HepG2 (cell line): ENCODE measurements around the gene SOX4. TPM values are rescaled to one million over a fixed set of nuclear protein-coding genes. Genes with fewer than 3 reads are reported as not detected.

Source experiments
- AFF4 ChIP-seq: sonication (generic); formaldehyde crosslinking; IDR thresholded peaks from 2 replicates; pipeline ENCODE4 v1.4.0; 2020; ENCODE audit warnings: missing genetic modification reagents
- ELF1 ChIP-seq: sonication (generic); formaldehyde crosslinking; IDR thresholded peaks from 2 replicates; pipeline ENCODE4 v1.4.0; 2020; ENCODE audit warnings: missing genetic modification reagents
- ERF ChIP-seq: IDR thresholded peaks from 2 replicates; pipeline ENCODE4 v1.6.1; 2018; ENCODE audit warnings: missing biosample characterization, missing genetic modification reagents
- HDAC2 ChIP-seq: sonication (generic); formaldehyde crosslinking; IDR thresholded peaks from 2 replicates; pipeline ENCODE4 v1.4.0; 2020; ENCODE audit warnings: missing genetic modification reagents
- HES4 ChIP-seq: sonication (generic); formaldehyde crosslinking; IDR thresholded peaks from 2 replicates; pipeline ENCODE4 v1.9.0; 2021; ENCODE audit warnings: mild to moderate bottlenecking, missing genetic modification reagents, borderline replicate concordance
- HNRNPUL1 ChIP-seq: fragments of 200-400 bp; formaldehyde crosslinking; IDR thresholded peaks from 2 replicates; pipeline ENCODE4 v1.6.1; 2017; ENCODE audit warnings: low read depth, mild to moderate bottlenecking, low read length, moderate library complexity
- HOMEZ ChIP-seq: IDR thresholded peaks from 2 replicates; pipeline ENCODE4 v1.6.1; 2016; ENCODE audit warnings: low read depth
- NFRKB ChIP-seq: fragments of 450-650 bp; IDR thresholded peaks from 2 replicates; pipeline ENCODE4 v1.6.1; 2017
- SMAD9 ChIP-seq: sonication (generic); formaldehyde crosslinking; IDR thresholded peaks from 2 replicates; pipeline ENCODE4 v1.5.1; 2020; ENCODE audit warnings: mild to moderate bottlenecking, missing genetic modification reagents
- TAF15 ChIP-seq: fragments of 200-400 bp; formaldehyde crosslinking; IDR thresholded peaks from one replicate; pipeline ENCODE4 v1.6.1; 2018; ENCODE audit warnings: mild to moderate bottlenecking, low read depth, low read length; ENCODE audit not compliant: poor library complexity, severe bottlenecking
- TP53 ChIP-seq: sonication (generic); formaldehyde crosslinking; conservative IDR thresholded peaks from 2 replicates; pipeline ENCODE4 v1.4.0; 2020; ENCODE audit warnings: missing genetic modification reagents
- TRIM24 ChIP-seq: sonication (generic); formaldehyde crosslinking; IDR thresholded peaks from 2 replicates; pipeline ENCODE4 v1.8.0; 2022; ENCODE audit warnings: mild to moderate bottlenecking, missing genetic modification reagents
- ZMYM4 ChIP-seq: sonication (generic); formaldehyde crosslinking; IDR thresholded peaks from 2 replicates; pipeline ENCODE4 v1.8.1; 2023; ENCODE audit warnings: mild to moderate bottlenecking, missing genetic modification reagents
- ZNF124 ChIP-seq: sonication (generic); formaldehyde crosslinking; IDR thresholded peaks from 2 replicates; pipeline ENCODE4 v1.4.0; 2020; ENCODE audit warnings: missing genetic modification reagents
- ZNF441 ChIP-seq: sonication (generic); formaldehyde crosslinking; IDR thresholded peaks from 2 replicates; pipeline ENCODE4 v1.7.0; 2021; ENCODE audit warnings: missing genetic modification reagents, borderline replicate concordance
- ZNF550 ChIP-seq: sonication (generic); formaldehyde crosslinking; IDR thresholded peaks from 2 replicates; pipeline ENCODE4 v1.4.0; 2020; ENCODE audit warnings: mild to moderate bottlenecking, missing genetic modification reagents, borderline replicate concordance
- ZNF567 ChIP-seq: sonication (generic); formaldehyde crosslinking; IDR thresholded peaks from 2 replicates; pipeline ENCODE4 v1.8.1; 2023; ENCODE audit warnings: mild to moderate bottlenecking, missing genetic modification reagents, borderline replicate concordance
- ZNF792 ChIP-seq: IDR thresholded peaks from 2 replicates; pipeline ENCODE4 v1.6.1; 2016
- ZUFSP ChIP-seq: sonication (generic); formaldehyde crosslinking; IDR thresholded peaks from 2 replicates; pipeline ENCODE4 v1.9.0; 2021; ENCODE audit warnings: missing genetic modification reagents, mild to moderate bottlenecking, borderline replicate concordance
- polyA plus RNA-seq, 8 experiments: library from polyadenylated mRNA; depleted of rRNA in 3 of 8; stranded (reverse) in 7 of 8; unstranded in 1 of 8; fragments of >200 nt; fragmentation: Illumina TruSeq in 4 of 8; extraction: Trizol in 4 of 8; gene quantifications; 2 replicates each; pipeline versions ENCODE4 v1.2.1 to v1.2.3, GENCODE V29; 2011 to 2016; ENCODE audit warnings: low read depth in 4 of 8, missing spikeins in 1 of 8, mixed read lengths in 1 of 8; ENCODE audit not compliant: insufficient read depth in 1 of 8
- total RNA-seq, 5 experiments: library from RNA; depleted of rRNA; stranded (reverse); fragments of >200 nt; fragmentation: Illumina TruSeq; extraction: Trizol; gene quantifications; 2 replicates each; pipeline ENCODE4 v1.2.3, GENCODE V29; 2016; ENCODE audit warnings: low read depth in 1 of 5
- TF ChIP-seq, protein P1 (sequence below): sonication (generic); formaldehyde crosslinking; IDR thresholded peaks from 2 replicates; pipeline ENCODE4 v1.8.0; 2022; ENCODE audit warnings: missing genetic modification reagents, mild to moderate bottlenecking, moderate library complexity, borderline replicate concordance

Gene SOX4
- total and polyA plus RNA-seq, 2 of the 13 experiments (the other 11 are each of a cell fraction or from before 2014, with no cell fraction given): 2.6 to 3.4 TPM

GRCh38 chr6:21589352-21590345, 3.9 kb upstream of the SOX4 start (continued):
- TF ChIP-seq HDAC2 (no peak), HES4 (no peak), HOMEZ (peak; percentile 49; the same call in 1 of the 2 replicates), TAF15 (no peak), TRIM24 (CRISPR knock-in tag) (no peak), ELF1 (CRISPR knock-in tag) (peak; percentile 23; the same call in 1 of the 2 replicates), ZNF441 (CRISPR knock-in tag) (no peak), NFRKB (no peak), ERF (CRISPR knock-in tag) (peak; percentile 76; the same call in 1 of the 2 replicates), ZNF124 (peak; percentile 88; the same call in 1 of the 2 replicates), HNRNPUL1 (no peak), TP53 (no peak), SMAD9 (CRISPR knock-in tag) (no peak), ZMYM4 (peak; percentile 37; the same call in 1 of the 2 replicates), ZNF567 (CRISPR knock-in tag) (no peak), ZNF550 (CRISPR knock-in tag) (no peak), ZUFSP (CRISPR knock-in tag) (no peak), AFF4 (CRISPR knock-in tag) (no peak), ZNF792 (CRISPR knock-in tag) (no peak; the same call in 1 of the 2 replicates)
- TF ChIP-seq, protein P1, sequence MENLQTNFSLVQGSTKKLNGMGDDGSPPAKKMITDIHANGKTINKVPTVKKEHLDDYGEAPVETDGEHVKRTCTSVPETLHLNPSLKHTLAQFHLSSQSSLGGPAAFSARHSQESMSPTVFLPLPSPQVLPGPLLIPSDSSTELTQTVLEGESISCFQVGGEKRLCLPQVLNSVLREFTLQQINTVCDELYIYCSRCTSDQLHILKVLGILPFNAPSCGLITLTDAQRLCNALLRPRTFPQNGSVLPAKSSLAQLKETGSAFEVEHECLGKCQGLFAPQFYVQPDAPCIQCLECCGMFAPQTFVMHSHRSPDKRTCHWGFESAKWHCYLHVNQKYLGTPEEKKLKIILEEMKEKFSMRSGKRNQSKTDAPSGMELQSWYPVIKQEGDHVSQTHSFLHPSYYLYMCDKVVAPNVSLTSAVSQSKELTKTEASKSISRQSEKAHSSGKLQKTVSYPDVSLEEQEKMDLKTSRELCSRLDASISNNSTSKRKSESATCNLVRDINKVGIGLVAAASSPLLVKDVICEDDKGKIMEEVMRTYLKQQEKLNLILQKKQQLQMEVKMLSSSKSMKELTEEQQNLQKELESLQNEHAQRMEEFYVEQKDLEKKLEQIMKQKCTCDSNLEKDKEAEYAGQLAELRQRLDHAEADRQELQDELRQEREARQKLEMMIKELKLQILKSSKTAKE (CRISPR knock-in tag): no peak
